ENCODE data around the gene TBC1D2.
"Not testable (repeated sequence)": the region's sequence is repeated elsewhere in the genome, so short reads cannot be mapped to it uniquely, and the experiment has no call there.

TBC1D2 gene

DNA sequence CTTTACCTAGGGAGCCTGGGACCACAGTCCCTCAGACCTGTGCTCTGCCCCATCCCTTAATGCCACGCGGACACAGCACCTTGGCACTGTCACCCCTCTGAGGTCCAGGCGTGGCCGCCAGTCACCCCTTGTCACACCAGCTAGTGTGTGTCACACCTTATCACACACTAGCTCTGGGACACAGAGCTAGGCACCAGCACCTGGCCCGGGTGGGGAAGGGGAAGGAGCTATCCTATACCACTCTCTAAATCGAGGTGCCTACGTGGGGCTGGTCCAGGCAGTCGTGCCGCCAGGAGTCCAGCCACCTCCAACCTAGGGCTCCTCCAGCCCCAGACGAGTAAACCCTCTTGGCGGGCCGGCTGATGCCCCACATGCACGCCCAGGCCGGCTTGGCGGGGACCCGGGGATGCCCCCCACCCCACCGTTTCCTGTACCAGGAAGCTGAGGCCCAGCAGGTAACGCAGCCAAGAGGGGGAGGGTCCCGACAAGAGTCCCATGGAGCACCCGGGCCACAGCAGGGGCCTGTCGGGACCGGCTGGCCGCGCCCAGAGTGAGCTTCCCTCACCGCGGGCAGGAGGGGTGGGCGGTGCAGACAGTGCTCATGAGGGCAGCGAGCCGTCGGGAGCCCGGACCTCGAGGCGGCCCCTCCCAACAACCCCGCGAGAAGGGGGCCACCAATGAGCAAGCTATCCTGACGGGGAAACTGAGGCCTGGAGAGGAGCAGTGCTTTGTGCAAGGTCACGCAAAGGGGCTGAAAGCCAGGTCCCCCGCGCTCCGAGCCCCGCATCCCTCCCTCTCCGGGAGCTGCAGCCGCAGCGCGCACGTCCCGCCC is 63.6 kb downstream of the TBC1D2 start:
- DNase-seq (ENCODE audit: low spot score): no peak

GRCh38 chr9:98191181-98191608 is 64.3 kb downstream of the TBC1D2 start:
- no peak for DNase-seq (ENCODE audit: low spot score)

DNA sequence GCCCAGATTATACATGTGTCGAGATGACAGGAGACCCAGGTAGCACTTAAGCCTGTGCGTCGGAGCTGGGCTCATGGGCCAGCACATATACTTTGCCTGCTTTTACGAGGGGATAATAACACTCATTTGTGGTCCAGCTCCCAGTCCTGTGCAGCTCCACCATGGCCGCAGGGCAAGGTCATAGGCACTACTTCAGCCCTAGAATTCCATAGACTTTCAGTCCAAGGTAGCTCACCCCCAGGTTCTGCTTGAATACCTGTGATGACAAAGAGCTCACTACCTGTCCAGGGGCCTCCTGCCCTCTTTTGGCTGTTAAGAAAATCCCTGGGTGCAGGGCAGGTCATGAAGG is 64.7 kb downstream of the TBC1D2 start:
- DNase-seq (ENCODE audit: low spot score): no peak

DNA sequence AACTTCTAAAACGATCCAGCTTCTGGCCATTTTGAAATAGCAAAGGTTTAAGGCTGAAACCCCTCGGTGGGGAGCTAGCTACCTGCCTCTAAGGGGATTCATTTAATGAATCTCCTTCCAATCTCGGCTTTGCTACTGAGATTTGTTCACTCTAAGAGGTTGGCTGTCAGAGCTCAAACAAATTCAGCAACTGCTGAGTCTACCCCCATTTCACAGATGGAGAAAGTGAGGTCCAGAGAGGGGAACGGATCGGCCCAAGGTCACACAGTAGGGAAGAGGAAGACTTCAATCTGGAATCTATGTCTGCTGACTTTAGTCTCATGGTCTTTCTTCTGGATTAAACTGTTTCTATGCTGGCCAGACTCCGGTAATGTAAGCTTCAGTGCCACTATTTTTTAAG is 66.0 kb downstream of the TBC1D2 start:
- no peak for DNase-seq (ENCODE audit: low spot score)

DNA sequence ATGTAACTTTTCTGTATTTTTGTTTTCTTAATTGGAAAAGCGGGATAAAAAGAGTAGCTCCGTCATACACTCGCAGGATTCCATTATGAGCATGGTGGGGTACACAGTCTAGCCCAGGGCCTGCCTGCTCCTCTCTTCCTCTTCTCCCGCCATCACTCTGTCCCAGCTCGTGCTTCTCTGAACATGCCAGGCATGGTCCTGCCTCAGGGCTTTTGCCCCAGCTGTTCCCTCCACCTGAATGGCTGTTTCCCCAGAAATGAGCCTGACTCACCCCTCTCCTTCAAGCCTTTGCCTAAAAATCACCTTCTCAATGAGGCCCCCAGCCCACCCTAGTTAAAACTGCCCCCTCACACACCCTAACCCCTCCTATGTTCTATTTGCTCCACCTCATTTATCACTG is 67.5 kb downstream of the TBC1D2 start:
- DNase-seq (ENCODE audit: low spot score): no peak

GRCh38 chr9:98186236-98186635 is 69.2 kb downstream of the TBC1D2 start:
- DNase-seq (ENCODE audit: low spot score): no peak

GRCh38 chr9:98185611-98186171 is 69.8 kb downstream of the TBC1D2 start:
- no peak for DNase-seq (ENCODE audit: low spot score)

- DNase-seq (ENCODE audit: low spot score): no peak
These were observed 70.4 kb downstream of the TBC1D2 start for GRCh38 chr9:98185021-98185567.

DNA sequence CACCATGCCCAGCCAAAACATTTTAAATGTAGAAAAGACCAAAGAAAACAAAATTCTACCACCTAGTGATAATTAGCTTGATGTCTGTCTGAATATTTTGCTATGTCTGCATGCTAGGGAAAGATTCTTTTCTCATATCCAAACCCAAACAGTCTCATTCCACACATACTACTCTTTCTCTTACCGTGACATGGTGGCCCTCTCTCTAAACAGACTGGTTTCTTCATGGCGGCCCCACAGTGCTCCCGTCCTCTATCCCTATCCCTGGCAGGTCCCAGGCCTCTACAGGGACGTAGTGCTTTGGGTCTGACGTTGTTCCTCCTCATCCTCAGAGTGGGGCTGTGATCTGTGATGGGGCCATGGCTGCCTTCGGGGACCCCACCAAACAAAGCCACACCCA is 71.1 kb downstream of the TBC1D2 start:
- DNase-seq (ENCODE audit: low spot score): no peak

DNA sequence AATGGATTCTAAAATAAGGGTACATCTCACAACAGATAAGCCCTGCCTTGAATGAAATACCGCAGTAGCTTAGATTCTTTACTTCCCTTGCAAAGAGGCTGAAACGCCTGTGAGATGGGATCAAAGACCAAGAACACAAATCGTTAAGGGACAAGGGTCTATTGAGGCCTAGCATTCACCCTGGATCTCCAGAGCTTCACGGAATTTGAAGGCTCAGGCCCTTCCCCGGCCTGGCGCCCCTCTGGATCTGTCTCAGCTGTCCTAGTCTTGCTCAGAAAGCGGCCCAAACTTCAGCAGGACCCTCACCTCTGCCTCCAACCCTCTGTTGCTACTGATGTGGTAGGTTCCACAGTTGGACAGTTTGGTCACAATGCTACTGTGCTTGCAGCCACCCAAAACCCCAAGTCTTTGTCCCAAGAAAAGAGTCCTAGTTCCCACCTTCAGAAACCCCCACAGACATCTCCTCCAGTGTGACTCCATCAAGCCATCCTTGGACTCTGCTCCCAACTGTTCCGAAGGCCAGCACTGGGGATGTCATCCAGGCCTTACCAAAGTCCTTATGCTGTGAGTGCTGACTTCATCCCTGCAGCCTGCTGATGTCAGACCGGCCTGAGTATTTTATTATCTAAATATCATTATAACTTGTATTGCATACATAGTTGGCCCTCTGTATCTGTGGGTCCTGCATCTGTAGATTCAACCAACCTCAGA is 72.4 kb downstream of the TBC1D2 start:
- no peak for DNase-seq (ENCODE audit: low spot score)

GRCh38 chr9:98182069-98182820 is 73.2 kb downstream of the TBC1D2 start:
- DNase-seq (ENCODE audit: low spot score): no peak

GRCh38 chr9:98181746-98182068 is 73.7 kb downstream of the TBC1D2 start:
- no peak for DNase-seq (ENCODE audit: low spot score)

- DNase-seq (ENCODE audit: low spot score): no peak
These were observed 74.5 kb downstream of the TBC1D2 start for GRCh38 chr9:98180996-98181395.

- no peak for DNase-seq (ENCODE audit: low spot score)
These were observed 76.3 kb downstream of the TBC1D2 start for GRCh38 chr9:98178874-98179850.

- no peak for DNase-seq (ENCODE audit: low spot score)
These were observed 78.8 kb downstream of the TBC1D2 start for GRCh38 chr9:98176391-98177259.

- DNase-seq (ENCODE audit: low spot score): no peak
These were observed 79.7 kb downstream of the TBC1D2 start for GRCh38 chr9:98175762-98176161.

GRCh38 chr9:98175028-98175569 is 80.3 kb downstream of the TBC1D2 start:
- no peak for DNase-seq (ENCODE audit: low spot score)

DNA sequence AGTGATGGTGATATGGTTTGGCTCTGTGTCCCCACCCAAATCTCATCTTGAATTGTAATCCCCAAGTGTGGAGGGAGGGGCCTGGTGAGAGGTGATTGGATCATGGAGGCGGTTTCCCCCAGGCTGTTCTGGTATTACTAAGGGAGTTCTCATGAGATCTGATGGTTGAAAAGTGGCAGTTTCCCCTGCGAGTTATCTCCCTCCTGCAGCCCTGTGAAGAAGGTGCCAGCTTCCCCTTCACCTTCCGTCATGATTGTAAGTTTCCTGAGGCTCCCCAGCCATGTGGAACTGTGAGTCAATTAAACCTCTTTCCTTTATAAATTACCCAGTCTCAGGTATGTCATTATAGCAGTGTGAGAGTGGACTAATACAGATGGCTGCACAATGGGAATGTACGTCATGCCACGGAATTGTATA is 80.9 kb downstream of the TBC1D2 start:
- DNase-seq (ENCODE audit: low spot score): not testable (repeated sequence)

DNA sequence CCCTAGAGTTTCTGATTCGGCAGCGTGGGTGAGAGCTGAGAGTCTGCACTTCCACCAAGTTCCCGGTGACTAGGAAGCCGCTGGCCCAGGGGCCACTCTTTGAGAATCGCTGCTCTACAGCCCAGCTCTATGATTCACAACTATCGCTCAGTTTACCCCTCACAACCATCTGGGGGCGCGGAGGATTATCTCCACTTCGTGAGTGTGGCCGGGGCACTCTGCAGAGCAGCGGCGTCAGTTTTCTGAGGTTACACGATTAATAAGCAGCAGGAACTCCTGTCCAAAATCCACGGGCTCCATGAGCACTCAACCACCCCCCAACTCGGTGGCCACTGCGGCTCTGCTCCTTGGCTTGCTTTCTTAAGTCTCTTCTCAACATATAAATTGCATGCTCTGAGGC is 82.3 kb downstream of the TBC1D2 start:
- no peak for DNase-seq (ENCODE audit: low spot score)

GRCh38 chr9:98172604-98173003 is 82.8 kb downstream of the TBC1D2 start:
- no peak for DNase-seq (ENCODE audit: low spot score)

Data from AG08396 (cell line).